ENCODE measurements around the gene ATRNL1. TPM values are rescaled to one million over a fixed set of nuclear protein-coding genes. Genes with fewer than 3 reads are reported as not detected.
"Not testable (repeated sequence)": the region's sequence is repeated elsewhere in the genome, so short reads cannot be mapped to it uniquely, and the experiment has no call there.

Gene ATRNL1
- total and polyA plus RNA-seq, 2 donors from 2014 or later, result 2.4 to 7.1 TPM

DNA sequence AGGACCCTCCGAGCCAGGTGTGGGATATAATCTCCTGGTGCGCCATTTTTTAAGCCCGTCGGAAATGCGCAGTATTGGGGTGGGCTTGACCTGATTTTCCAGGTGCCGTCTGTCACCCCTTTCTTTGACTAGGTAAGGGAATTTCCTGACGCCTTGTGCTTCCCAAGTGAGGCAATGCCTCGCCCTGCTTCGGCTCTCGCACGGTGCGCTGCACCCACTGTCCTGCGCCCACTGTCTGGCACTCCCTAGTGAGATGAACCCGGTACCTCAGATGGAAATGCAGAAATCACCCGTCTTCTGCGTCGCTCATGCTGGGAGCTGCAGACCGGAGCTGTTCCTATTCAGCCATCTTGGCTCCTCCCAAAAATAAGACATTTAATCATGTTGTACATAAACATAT lies 443.2 kb downstream of the ATRNL1 start:
- intact Hi-C loops (cut with DNase I); H3K9ac ChIP-seq (ENCODE audit: low read length in 3 of 3); H3K36me3 ChIP-seq (ENCODE audit: control insufficient read depth in 2 of 3, insufficient read depth in 3 of 3, low read length in 3 of 3); H3K4me3 ChIP-seq (ENCODE audit: low read length in 3 of 3); H3K27me3 ChIP-seq (ENCODE audit: control insufficient read depth, insufficient read depth, low read length); FAIRE-seq; H3K27ac ChIP-seq (ENCODE audit: low read depth in 2 of 2, low read length in 2 of 2); DNase-seq; H3K4me1 ChIP-seq (ENCODE audit: control insufficient read depth in 2 of 3, insufficient read depth in 2 of 3, low read depth in 1 of 3, low read length in 3 of 3); H3K9me3 ChIP-seq (ENCODE audit: control insufficient read depth in 2 of 3, insufficient read depth in 1 of 3, low read length in 3 of 3): not testable (repeated sequence)

- no peaks in the 10 kb centered on the region for H3K9me3 ChIP-seq (ENCODE audit: control insufficient read depth in 2 of 3, insufficient read depth in 1 of 3, low read length in 3 of 3)
- no peak overlapping the region for H3K4me3 ChIP-seq (ENCODE audit: low read length in 3 of 3)
- no peak for FAIRE-seq
- no peak overlapping the region for H3K9ac ChIP-seq (ENCODE audit: low read length in 3 of 3)
- H3K4me1 ChIP-seq (ENCODE audit: control insufficient read depth in 2 of 3, insufficient read depth in 2 of 3, low read depth in 1 of 3, low read length in 3 of 3), result no peaks in the 10 kb centered on the region
- DNase-seq, result no peak
- no peak for TF ChIP-seq CTCF (IDR thresholded peaks at IDR 0.05; ENCODE audit: borderline replicate concordance, extremely low read depth, insufficient read depth)
- no peaks in the 10 kb centered on the region for H3K36me3 ChIP-seq (ENCODE audit: control insufficient read depth in 2 of 3, insufficient read depth in 3 of 3, low read length in 3 of 3)
- H3K27ac ChIP-seq (ENCODE audit: low read depth in 2 of 2, low read length in 2 of 2), result no peak overlapping the region
- H3K27me3 ChIP-seq (ENCODE audit: control insufficient read depth, insufficient read depth, low read length), result no peaks in the 10 kb centered on the region
- intact Hi-C loops (cut with DNase I), result no loop called here
Observed at GRCh38 chr10:115539142-115539762, 446.1 kb downstream of the ATRNL1 start.

GRCh38 chr10:115555887-115556402 lies 462.8 kb downstream of the ATRNL1 start:
- no peak for TF ChIP-seq CTCF (IDR thresholded peaks at IDR 0.05; ENCODE audit: borderline replicate concordance, extremely low read depth, insufficient read depth)
- intact Hi-C loops (cut with DNase I), result no loop called here
- FAIRE-seq, result no peak

GRCh38 chr10:115558252-115558651 lies 465.1 kb downstream of the ATRNL1 start:
- no peaks in the 10 kb centered on the region for H3K4me1 ChIP-seq (ENCODE audit: control insufficient read depth in 2 of 3, insufficient read depth in 2 of 3, low read depth in 1 of 3, low read length in 3 of 3)
- no peak for TF ChIP-seq CTCF (IDR thresholded peaks at IDR 0.05; ENCODE audit: borderline replicate concordance, extremely low read depth, insufficient read depth)

More at GRCh38 chr10:115555887-115556402, 462.8 kb downstream of the ATRNL1 start:
- Histone ChIP-seq H3K9ac (ENCODE audit: low read length in 3 of 3) (no peak overlapping the region), H3K4me1 (ENCODE audit: control insufficient read depth in 2 of 3, insufficient read depth in 2 of 3, low read depth in 1 of 3, low read length in 3 of 3) (no peaks in the 10 kb centered on the region), H3K36me3 (ENCODE audit: control insufficient read depth in 2 of 3, insufficient read depth in 3 of 3, low read length in 3 of 3) (no peaks in the 10 kb centered on the region), H3K9me3 (ENCODE audit: control insufficient read depth in 2 of 3, insufficient read depth in 1 of 3, low read length in 3 of 3) (no peaks in the 10 kb centered on the region), H3K27ac (ENCODE audit: low read depth in 2 of 2, low read length in 2 of 2) (no peak overlapping the region), H3K27me3 (ENCODE audit: control insufficient read depth, insufficient read depth, low read length) (no peaks in the 10 kb centered on the region), H3K4me3 (ENCODE audit: low read length in 3 of 3) (no peak overlapping the region)
- no peak for DNase-seq

More at GRCh38 chr10:115558252-115558651, 465.1 kb downstream of the ATRNL1 start:
- H3K9me3 ChIP-seq (ENCODE audit: control insufficient read depth in 2 of 3, insufficient read depth in 1 of 3, low read length in 3 of 3), result no peaks in the 10 kb centered on the region
- intact Hi-C loops (cut with DNase I), result no loop called here
- H3K27me3 ChIP-seq (ENCODE audit: control insufficient read depth, insufficient read depth, low read length), result no peaks in the 10 kb centered on the region
- H3K36me3 ChIP-seq (ENCODE audit: control insufficient read depth in 2 of 3, insufficient read depth in 3 of 3, low read length in 3 of 3), result no peaks in the 10 kb centered on the region
- no peak overlapping the region for H3K27ac ChIP-seq (ENCODE audit: low read depth in 2 of 2, low read length in 2 of 2)
- H3K4me3 ChIP-seq (ENCODE audit: low read length in 3 of 3), result no peak overlapping the region
- DNase-seq, result no peak
- no peak for FAIRE-seq
- H3K9ac ChIP-seq (ENCODE audit: low read length in 3 of 3), result no peak overlapping the region

All from kidney (tissue), 14 donors.